CD8-positive, alpha-beta memory T cell (primary cell): ENCODE data around the gene RPL34. TPM values are rescaled to one million over a fixed set of nuclear protein-coding genes. Genes with fewer than 3 reads are reported as not detected.

Experiments
- CTCF ChIA-PET: fragments of 350-600 bp; sonication (Branson Sonifier 250); formaldehyde crosslinking; loops from one replicate; lab custom pipeline; 2021; ENCODE audit warnings: antibody characterized with exemption; lab: Charles Lee
- POLR2A ChIA-PET: fragments of 350-600 bp; sonication (Branson Sonifier 250); formaldehyde crosslinking; loops from one replicate; lab custom pipeline; 2021; ENCODE audit warnings: antibody characterized with exemption; lab: Charles Lee
- DNase-seq, 5 donors: peaks; one replicate each; pipeline versions ENCODE4 v3.0.0 to v3.0.0-alpha.2; 2020 to 2022; ENCODE audit warnings: mixed read lengths in 1 of 5
- H3K27ac ChIP-seq: one replicate; pipeline ENCODE4 v1.7.0; 2013; ENCODE audit warnings: low read depth, mild to moderate bottlenecking, low read length, moderate library complexity
- H3K27me3 ChIP-seq: 2 replicates; pipeline ENCODE4 v1.7.0; 2013; ENCODE audit warnings: low read length, mild to moderate bottlenecking; ENCODE audit not compliant: insufficient read depth, poor library complexity, severe bottlenecking
- H3K36me3 ChIP-seq: 2 replicates; pipeline ENCODE4 v1.7.0; 2013; ENCODE audit warnings: mild to moderate bottlenecking, low read length, moderate library complexity; ENCODE audit not compliant: insufficient read depth
- H3K4me1 ChIP-seq: 2 replicates; pipeline ENCODE4 v1.7.0; 2013; ENCODE audit warnings: mild to moderate bottlenecking, low read length, moderate library complexity; ENCODE audit not compliant: insufficient read depth
- H3K4me3 ChIP-seq: 2 replicates; pipeline ENCODE4 v1.7.0; 2013; ENCODE audit warnings: mild to moderate bottlenecking, low read length
- H3K9me3 ChIP-seq: 2 replicates; pipeline ENCODE4 v1.7.0; 2013; ENCODE audit warnings: mild to moderate bottlenecking, low read length
- H3K27ac Mint-ChIP-seq, 8 donors: one replicate each; pipeline ENCODE4 v1.8.0; 2020 to 2021; ENCODE audit warnings: mixed read lengths in 8 of 8, mild to moderate bottlenecking in 6 of 8, inconsistent platforms in 3 of 8, moderate library complexity in 3 of 8
- H3K27me3 Mint-ChIP-seq, 2 donors: one replicate each; pipeline ENCODE4 v1.8.0; 2020 to 2021; ENCODE audit warnings: mixed read lengths in 2 of 2, mild to moderate bottlenecking in 1 of 2, moderate library complexity in 1 of 2
- H3K36me3 Mint-ChIP-seq, 3 donors: one replicate each; pipeline ENCODE4 v1.8.0; 2020 to 2021; ENCODE audit warnings: mixed read lengths in 3 of 3, inconsistent platforms in 1 of 3, mild to moderate bottlenecking in 1 of 3
- H3K4me1 Mint-ChIP-seq, 3 donors: one replicate each; pipeline ENCODE4 v1.8.0; 2020 to 2021; ENCODE audit warnings: mixed read lengths in 3 of 3, inconsistent platforms in 1 of 3, mild to moderate bottlenecking in 1 of 3
- H3K4me3 Mint-ChIP-seq, 7 donors: one replicate each; pipeline ENCODE4 v1.8.0; 2020 to 2021; ENCODE audit warnings: mixed read lengths in 7 of 7, mild to moderate bottlenecking in 6 of 7, moderate library complexity in 4 of 7, inconsistent platforms in 2 of 7
- H3K9me3 Mint-ChIP-seq, 5 donors: one replicate each; pipeline ENCODE4 v1.8.0; 2020 to 2022; ENCODE audit warnings: mixed read lengths in 5 of 5, mild to moderate bottlenecking in 3 of 5, moderate library complexity in 2 of 5, inconsistent platforms in 1 of 5
- polyA plus RNA-seq: library from polyadenylated mRNA; unstranded; fragments of 300-500 nt; fragmentation: Illumina TruSeq; gene quantifications from one replicate; pipeline ENCODE4 v1.2.3, GENCODE V29; 2021
- total RNA-seq, 2 experiments: library from RNA; stranded (reverse); gene quantifications; one replicate each; pipeline ENCODE4 v1.2.3, GENCODE V29; 2021

The RPL34 gene
- total and polyA plus RNA-seq, 3 experiments from 2014 or later, result 1,392 to 3,675 (median 1,416) TPM

- peak overlapping the region in 2 of 8 donors; percentile 27 to 53 for H3K27ac Mint-ChIP-seq
- H3K27me3 Mint-ChIP-seq, result no peaks in the 10 kb centered on the region
- Histone ChIP-seq H3K27me3 (no peaks in the 10 kb centered on the region), H3K4me3 (no peak overlapping the region), H3K27ac (no peak overlapping the region), H3K9me3 (no peaks in the 10 kb centered on the region), H3K36me3 (peaks cover 37% of the 10 kb centered on the region), H3K4me1 (peaks cover 18% of the 10 kb centered on the region)
- ChIA-PET CTCF (no interaction called here), POLR2A (no interaction called here)
- no peak for DNase-seq
- H3K9me3 Mint-ChIP-seq, result no peaks in the 10 kb centered on the region
- H3K4me3 Mint-ChIP-seq, result peak overlapping the region in 1 of 7 donors; percentile 65
- H3K36me3 Mint-ChIP-seq, result peaks cover 0 to 89% (median 29%) of the 10 kb centered on the region in 3 donors
- peaks cover 32 to 42% (median 36%) of the 10 kb centered on the region in 3 donors for H3K4me1 Mint-ChIP-seq
Measured at GRCh38 chr4:108626056-108626455, 5.7 kb downstream of the RPL34 start.

GRCh38 chr4:108628411-108628810 is 8.0 kb downstream of the RPL34 start:
- CTCF ChIA-PET, result interaction anchor here (1.5 kb wide), 1 partner anchor 610 kb away, joined by 3 read pairs; no protein-coding TSS in a partner anchor
- Histone ChIP-seq H3K9me3 (no peaks in the 10 kb centered on the region), H3K27ac (no peak overlapping the region), H3K4me1 (no peaks in the 10 kb centered on the region), H3K27me3 (no peaks in the 10 kb centered on the region), H3K4me3 (no peak overlapping the region), H3K36me3 (peaks cover 26% of the 10 kb centered on the region)
- H3K36me3 Mint-ChIP-seq, result peaks cover 0 to 88% (median 31%) of the 10 kb centered on the region in 3 donors
- no peak overlapping the region for H3K4me3 Mint-ChIP-seq
- POLR2A ChIA-PET, result no interaction called here
- H3K4me1 Mint-ChIP-seq, result peaks cover 16 to 19% (median 17%) of the 10 kb centered on the region in 3 donors
- H3K27me3 Mint-ChIP-seq, result no peaks in the 10 kb centered on the region
- H3K9me3 Mint-ChIP-seq, result no peaks in the 10 kb centered on the region
- DNase-seq, result no peak
- no peak overlapping the region for H3K27ac Mint-ChIP-seq

- Histone ChIP-seq H3K27ac (no peak overlapping the region), H3K4me1 (no peaks in the 10 kb centered on the region), H3K9me3 (no peaks in the 10 kb centered on the region), H3K36me3 (peaks cover 3% of the 10 kb centered on the region), H3K4me3 (no peak overlapping the region), H3K27me3 (no peaks in the 10 kb centered on the region)
- CTCF ChIA-PET, result no interaction called here
- Mint-ChIP-seq H3K9me3 (no peaks in the 10 kb centered on the region), H3K4me1 (no peaks in the 10 kb centered on the region), H3K4me3 (no peak overlapping the region), H3K27me3 (no peaks in the 10 kb centered on the region), H3K36me3 (peaks cover 0 to 56% (median 15%) of the 10 kb centered on the region in 3 donors), H3K27ac (peak overlapping the region in 2 of 8 donors; percentile 56 to 70)
- no peak for DNase-seq
- POLR2A ChIA-PET, result no interaction called here
Measured at GRCh38 chr4:108635070-108635655, 14.8 kb downstream of the RPL34 start.

GRCh38 chr4:108636246-108636645 is 15.9 kb downstream of the RPL34 start:
- POLR2A ChIA-PET, result no interaction called here
- Mint-ChIP-seq H3K4me3 (no peak overlapping the region), H3K27ac (no peak overlapping the region)

GRCh38 chr4:108637856-108638255 is 17.5 kb downstream of the RPL34 start:
- Histone ChIP-seq H3K27me3 (no peaks in the 10 kb centered on the region), H3K36me3 (no peaks in the 10 kb centered on the region), H3K27ac (no peak overlapping the region), H3K4me3 (no peak overlapping the region), H3K9me3 (no peaks in the 10 kb centered on the region), H3K4me1 (no peaks in the 10 kb centered on the region)
- no peak for DNase-seq
- Mint-ChIP-seq H3K4me1 (peaks cover 0 to 1% (median 0%) of the 10 kb centered on the region in 3 donors), H3K36me3 (peaks cover 0 to 33% (median 12%) of the 10 kb centered on the region in 3 donors), H3K27me3 (no peaks in the 10 kb centered on the region), H3K9me3 (no peaks in the 10 kb centered on the region), H3K4me3 (no peak overlapping the region), H3K27ac (no peak overlapping the region)
- ChIA-PET CTCF (no interaction called here), POLR2A (no interaction called here)

More at GRCh38 chr4:108636246-108636645, 15.9 kb downstream of the RPL34 start:
- CTCF ChIA-PET, result no interaction called here
- Histone ChIP-seq H3K36me3 (peaks cover 3% of the 10 kb centered on the region), H3K27me3 (no peaks in the 10 kb centered on the region), H3K4me1 (no peaks in the 10 kb centered on the region), H3K27ac (no peak overlapping the region), H3K9me3 (no peaks in the 10 kb centered on the region), H3K4me3 (no peak overlapping the region)
- H3K27me3 Mint-ChIP-seq, result no peaks in the 10 kb centered on the region
- peaks cover 0 to 1% (median 0%) of the 10 kb centered on the region in 3 donors for H3K4me1 Mint-ChIP-seq
- no peaks in the 10 kb centered on the region for H3K9me3 Mint-ChIP-seq
- DNase-seq, result no peak
- H3K36me3 Mint-ChIP-seq, result peaks cover 0 to 47% (median 16%) of the 10 kb centered on the region in 3 donors

- Histone ChIP-seq H3K9me3 (no peaks in the 10 kb centered on the region), H3K4me1 (no peaks in the 10 kb centered on the region), H3K4me3 (no peak overlapping the region), H3K27ac (no peak overlapping the region), H3K36me3 (no peaks in the 10 kb centered on the region), H3K27me3 (no peaks in the 10 kb centered on the region)
- no peak overlapping the region for H3K4me3 Mint-ChIP-seq
- POLR2A ChIA-PET, result interaction anchor here (0.5 kb wide), 1 partner anchor 1117 kb away, joined by 7 read pairs; no protein-coding TSS in a partner anchor
- H3K9me3 Mint-ChIP-seq, result no peaks in the 10 kb centered on the region
- peaks cover 0 to 5% (median 0%) of the 10 kb centered on the region in 3 donors for H3K36me3 Mint-ChIP-seq
- peaks cover 0 to 2% of the 10 kb centered on the region in 2 donors for H3K27me3 Mint-ChIP-seq
- no peak for DNase-seq
- H3K4me1 Mint-ChIP-seq, result peaks cover 0 to 1% (median 0%) of the 10 kb centered on the region in 3 donors
- H3K27ac Mint-ChIP-seq, result no peak overlapping the region
- CTCF ChIA-PET, result interaction anchor here (0.9 kb wide), 1 partner anchor 38 kb away, joined by 3 read pairs; no protein-coding TSS in a partner anchor
Measured at GRCh38 chr4:108644237-108644636, 23.9 kb downstream of the RPL34 start.

- Mint-ChIP-seq H3K27me3 (peaks cover 0 to 2% of the 10 kb centered on the region in 2 donors), H3K4me3 (peak overlapping the region in 1 of 7 donors; percentile 22), H3K36me3 (peaks cover 0 to 8% (median 0%) of the 10 kb centered on the region in 3 donors), H3K9me3 (no peaks in the 10 kb centered on the region), H3K27ac (no peak overlapping the region), H3K4me1 (peaks cover 14 to 21% (median 18%) of the 10 kb centered on the region in 3 donors)
- Histone ChIP-seq H3K9me3 (no peaks in the 10 kb centered on the region), H3K4me1 (peaks cover 14% of the 10 kb centered on the region), H3K27ac (no peak overlapping the region), H3K36me3 (no peaks in the 10 kb centered on the region), H3K4me3 (no peak overlapping the region), H3K27me3 (no peaks in the 10 kb centered on the region)
- ChIA-PET CTCF (no interaction called here), POLR2A (no interaction called here)
- no peak for DNase-seq
Measured at GRCh38 chr4:108646706-108647105, 26.3 kb downstream of the RPL34 start.

- Mint-ChIP-seq H3K27ac (peak overlapping the region; percentile 96 to 100 (median 98)), H3K27me3 (peaks cover 0 to 2% of the 10 kb centered on the region in 2 donors), H3K36me3 (peaks cover 0 to 16% (median 9%) of the 10 kb centered on the region in 3 donors), H3K9me3 (no peaks in the 10 kb centered on the region), H3K4me3 (peak overlapping the region; percentile 94 to 99 (median 98)), H3K4me1 (peaks cover 36 to 47% (median 44%) of the 10 kb centered on the region in 3 donors)
- Histone ChIP-seq H3K9me3 (no peaks in the 10 kb centered on the region), H3K4me3 (peak overlapping the region; percentile 90), H3K27ac (peak overlapping the region; percentile 94), H3K36me3 (no peaks in the 10 kb centered on the region), H3K4me1 (peaks cover 14% of the 10 kb centered on the region), H3K27me3 (no peaks in the 10 kb centered on the region)
- ChIA-PET CTCF (interaction anchor here (0.6 to 1.6 kb wide), 4 partner anchors 13 to 62 kb away, joined by 3 read pairs; partner anchors contain the start of gene RPL34), POLR2A (interaction anchor here (3.0 kb wide), 1 partner anchor 29 kb away, joined by 20 read pairs; the partner anchor contains the start of gene RPL34)
- no peak for DNase-seq
Measured at GRCh38 chr4:108649863-108650211, 29.5 kb downstream of the RPL34 start.
